ENCODE results near the gene CTSE.

DNA sequence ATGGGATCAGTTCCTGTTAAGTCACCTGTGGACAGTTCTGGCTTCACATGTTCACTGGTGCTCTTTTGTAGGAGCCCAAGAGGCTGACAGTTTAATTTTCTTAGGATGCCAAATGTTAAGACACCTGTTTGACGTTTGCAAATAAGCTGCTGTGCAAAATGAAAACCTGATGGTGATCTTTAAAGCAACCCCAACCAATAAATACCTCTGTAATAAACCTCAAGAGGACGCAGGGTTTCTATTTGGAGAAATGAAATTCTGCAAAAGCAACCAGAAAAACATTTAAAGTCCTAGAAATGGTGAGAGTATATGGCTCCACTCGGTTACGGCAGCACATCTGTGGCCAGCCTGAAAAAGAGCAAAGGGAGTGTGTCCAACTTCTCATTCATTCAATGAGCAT is 23.6 kb upstream of the CTSE start:
- TF ChIP-seq, protein P1, sequence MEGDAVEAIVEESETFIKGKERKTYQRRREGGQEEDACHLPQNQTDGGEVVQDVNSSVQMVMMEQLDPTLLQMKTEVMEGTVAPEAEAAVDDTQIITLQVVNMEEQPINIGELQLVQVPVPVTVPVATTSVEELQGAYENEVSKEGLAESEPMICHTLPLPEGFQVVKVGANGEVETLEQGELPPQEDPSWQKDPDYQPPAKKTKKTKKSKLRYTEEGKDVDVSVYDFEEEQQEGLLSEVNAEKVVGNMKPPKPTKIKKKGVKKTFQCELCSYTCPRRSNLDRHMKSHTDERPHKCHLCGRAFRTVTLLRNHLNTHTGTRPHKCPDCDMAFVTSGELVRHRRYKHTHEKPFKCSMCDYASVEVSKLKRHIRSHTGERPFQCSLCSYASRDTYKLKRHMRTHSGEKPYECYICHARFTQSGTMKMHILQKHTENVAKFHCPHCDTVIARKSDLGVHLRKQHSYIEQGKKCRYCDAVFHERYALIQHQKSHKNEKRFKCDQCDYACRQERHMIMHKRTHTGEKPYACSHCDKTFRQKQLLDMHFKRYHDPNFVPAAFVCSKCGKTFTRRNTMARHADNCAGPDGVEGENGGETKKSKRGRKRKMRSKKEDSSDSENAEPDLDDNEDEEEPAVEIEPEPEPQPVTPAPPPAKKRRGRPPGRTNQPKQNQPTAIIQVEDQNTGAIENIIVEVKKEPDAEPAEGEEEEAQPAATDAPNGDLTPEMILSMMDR (IDR thresholded peaks at IDR 0.05) = no peak
- no peak for TF ChIP-seq EP300 (IDR thresholded peaks at IDR 0.05)
- TF ChIP-seq POLR2A (IDR thresholded peaks at IDR 0.05) = no peak

All from tibial nerve (tissue), 4 donors.